ENCODE measurements around the gene GRID1.

GRCh38 chr10:86385806-86386205 lies 19.2 kb upstream of the GRID1 start:
- TF ChIP-seq, protein P1, sequence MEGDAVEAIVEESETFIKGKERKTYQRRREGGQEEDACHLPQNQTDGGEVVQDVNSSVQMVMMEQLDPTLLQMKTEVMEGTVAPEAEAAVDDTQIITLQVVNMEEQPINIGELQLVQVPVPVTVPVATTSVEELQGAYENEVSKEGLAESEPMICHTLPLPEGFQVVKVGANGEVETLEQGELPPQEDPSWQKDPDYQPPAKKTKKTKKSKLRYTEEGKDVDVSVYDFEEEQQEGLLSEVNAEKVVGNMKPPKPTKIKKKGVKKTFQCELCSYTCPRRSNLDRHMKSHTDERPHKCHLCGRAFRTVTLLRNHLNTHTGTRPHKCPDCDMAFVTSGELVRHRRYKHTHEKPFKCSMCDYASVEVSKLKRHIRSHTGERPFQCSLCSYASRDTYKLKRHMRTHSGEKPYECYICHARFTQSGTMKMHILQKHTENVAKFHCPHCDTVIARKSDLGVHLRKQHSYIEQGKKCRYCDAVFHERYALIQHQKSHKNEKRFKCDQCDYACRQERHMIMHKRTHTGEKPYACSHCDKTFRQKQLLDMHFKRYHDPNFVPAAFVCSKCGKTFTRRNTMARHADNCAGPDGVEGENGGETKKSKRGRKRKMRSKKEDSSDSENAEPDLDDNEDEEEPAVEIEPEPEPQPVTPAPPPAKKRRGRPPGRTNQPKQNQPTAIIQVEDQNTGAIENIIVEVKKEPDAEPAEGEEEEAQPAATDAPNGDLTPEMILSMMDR (IDR thresholded peaks at IDR 0.05): no peak
- no peak for TF ChIP-seq POLR2A (IDR thresholded peaks at IDR 0.05)
